Mononuclear cell (primary cell): Measurements from ENCODE around the gene TRABD2A. TPM values are rescaled to one million over a fixed set of nuclear protein-coding genes. Genes with fewer than 3 reads are reported as not detected.
"Not testable (repeated sequence)": the region's sequence is repeated elsewhere in the genome, so short reads cannot be mapped to it uniquely, and the experiment has no call there.

Experiments
- H3K27me3 ChIP-seq: 2 replicates; pipeline ENCODE4 v1.6.0; 2011; ENCODE audit warnings: low read length, control low read depth; ENCODE audit not compliant: insufficient read depth
- H3K4me1 ChIP-seq: 2 replicates; pipeline ENCODE4 v1.5.1; 2011; ENCODE audit warnings: mild to moderate bottlenecking, low read length, control low read depth; ENCODE audit not compliant: insufficient read depth
- H3K4me3 ChIP-seq: 2 replicates; pipeline ENCODE4 v1.5.1; 2011; ENCODE audit warnings: mild to moderate bottlenecking, low read length, moderate library complexity
- H3K9me3 ChIP-seq: 2 replicates; pipeline ENCODE4 v1.5.1; 2011; ENCODE audit warnings: low read depth, mild to moderate bottlenecking, control low read depth, low read length
- total RNA-seq: library from RNA; depleted of rRNA; stranded (reverse); fragments of >200 nt; gene quantifications from one replicate; pipeline ENCODE4 v1.2.3, GENCODE V29; 2012

The TRABD2A gene
- total RNA-seq, 1 donor = 96.0 TPM

GRCh38 chr2:84782717-84783442 lies 98.0 kb downstream of the TRABD2A start:
- no peaks in the 10 kb centered on the region for H3K27me3 ChIP-seq
- H3K9me3 ChIP-seq = no peaks in the 10 kb centered on the region
- peaks cover 13% of the 10 kb centered on the region for H3K4me1 ChIP-seq
- no peak overlapping the region for H3K4me3 ChIP-seq

GRCh38 chr2:84781942-84782716 lies 98.8 kb downstream of the TRABD2A start:
- Histone ChIP-seq H3K4me3 (no peak overlapping the region), H3K4me1 (peaks cover 13% of the 10 kb centered on the region)

GRCh38 chr2:84779781-84780180 lies 101.1 kb downstream of the TRABD2A start:
- no peaks in the 10 kb centered on the region for H3K27me3 ChIP-seq
- H3K4me3 ChIP-seq = no peak overlapping the region
- peaks cover 13% of the 10 kb centered on the region for H3K4me1 ChIP-seq
- H3K9me3 ChIP-seq = peaks cover 7% of the 10 kb centered on the region

More at GRCh38 chr2:84781942-84782716, 98.8 kb downstream of the TRABD2A start:
- Histone ChIP-seq H3K27me3 (no peaks in the 10 kb centered on the region), H3K9me3 (no peaks in the 10 kb centered on the region)

DNA sequence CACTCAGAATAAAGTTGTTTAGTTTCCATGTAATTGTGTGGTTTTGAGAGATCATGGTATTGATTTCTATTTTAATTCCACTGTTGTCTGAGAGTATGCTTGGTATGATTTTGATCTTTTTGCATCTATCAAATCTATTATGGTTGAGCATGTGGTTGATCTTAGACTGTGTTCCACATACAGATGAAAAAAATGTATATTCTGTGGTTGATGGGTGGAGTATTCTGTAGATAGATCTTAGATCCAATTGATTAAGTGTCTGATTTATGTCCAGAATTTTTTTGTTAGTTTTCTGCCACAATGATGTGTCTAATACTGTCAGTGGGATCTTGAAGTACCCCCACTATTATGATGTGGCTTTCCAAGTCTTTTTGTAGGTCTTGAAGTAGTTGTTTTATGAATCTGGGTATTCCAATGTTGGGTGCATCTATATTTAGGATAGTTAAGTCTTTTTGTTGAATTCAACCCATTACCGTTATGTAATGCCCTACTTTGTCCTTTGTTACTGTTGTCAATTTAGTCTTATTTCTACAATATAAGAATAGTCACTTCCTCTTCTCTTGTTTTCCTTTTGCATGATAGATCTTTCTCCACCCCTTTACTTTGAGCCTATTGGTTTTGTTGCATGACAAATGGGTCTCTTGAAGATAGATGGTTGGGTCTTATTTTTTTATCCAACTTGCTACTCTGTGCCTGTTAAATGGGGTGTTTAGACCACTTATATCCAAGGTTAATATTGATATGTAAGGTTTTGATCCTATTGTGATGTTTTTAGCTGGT lies 101.8 kb downstream of the TRABD2A start:
- peaks cover 14% of the 10 kb centered on the region for H3K9me3 ChIP-seq
- H3K27me3 ChIP-seq = no peaks in the 10 kb centered on the region
- no peak overlapping the region for H3K4me3 ChIP-seq
- peaks cover 13% of the 10 kb centered on the region for H3K4me1 ChIP-seq

DNA sequence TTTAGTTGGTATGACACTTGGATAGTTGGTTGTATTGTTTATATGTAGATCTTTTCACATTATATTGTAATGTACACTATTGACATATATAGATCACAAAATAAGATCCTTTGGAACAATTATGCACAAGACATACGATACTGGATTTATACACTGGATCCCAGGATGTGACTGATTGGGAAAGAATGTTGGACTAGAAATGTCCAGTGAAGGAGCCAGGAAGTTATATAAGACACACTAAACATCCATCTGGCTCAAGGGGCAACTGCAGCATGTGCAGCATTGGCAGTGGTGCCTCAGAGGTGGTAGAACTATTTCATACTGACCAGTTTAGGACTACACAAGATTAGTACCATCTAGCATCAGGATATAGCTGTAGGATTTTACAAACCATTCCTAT lies 104.9 kb downstream of the TRABD2A start:
- no peaks in the 10 kb centered on the region for H3K27me3 ChIP-seq
- no peak overlapping the region for H3K4me3 ChIP-seq
- H3K4me1 ChIP-seq = peaks cover 4% of the 10 kb centered on the region
- H3K9me3 ChIP-seq = peaks cover 40% of the 10 kb centered on the region

GRCh38 chr2:84773562-84773961 lies 107.3 kb downstream of the TRABD2A start:
- H3K27me3 ChIP-seq, H3K4me1 ChIP-seq, H3K4me3 ChIP-seq: not testable (repeated sequence)

More at GRCh38 chr2:84773562-84773961, 107.3 kb downstream of the TRABD2A start:
- peaks cover 41% of the 10 kb centered on the region for H3K9me3 ChIP-seq

Other genes starting within 250 kb of the TRABD2A start
- gene TMSB10, start 24.6 kb upstream of the TRABD2A start, total RNA-seq = 3,268 TPM
- gene KCMF1, start 90.1 kb upstream of the TRABD2A start, total RNA-seq = 78.8 TPM